NCI-H187 treated with DMSO at 0.1 percent for 48 hours (cell line): ENCODE results near the gene UNG.
"Not testable (repeated sequence)": the region's sequence is repeated elsewhere in the genome, so short reads cannot be mapped to it uniquely, and the experiment has no call there.

Source experiments
- DNase-seq: peaks from one replicate; lab custom pipeline; 2025; lab: John Stamatoyannopoulos, UW

UNG gene

DNA sequence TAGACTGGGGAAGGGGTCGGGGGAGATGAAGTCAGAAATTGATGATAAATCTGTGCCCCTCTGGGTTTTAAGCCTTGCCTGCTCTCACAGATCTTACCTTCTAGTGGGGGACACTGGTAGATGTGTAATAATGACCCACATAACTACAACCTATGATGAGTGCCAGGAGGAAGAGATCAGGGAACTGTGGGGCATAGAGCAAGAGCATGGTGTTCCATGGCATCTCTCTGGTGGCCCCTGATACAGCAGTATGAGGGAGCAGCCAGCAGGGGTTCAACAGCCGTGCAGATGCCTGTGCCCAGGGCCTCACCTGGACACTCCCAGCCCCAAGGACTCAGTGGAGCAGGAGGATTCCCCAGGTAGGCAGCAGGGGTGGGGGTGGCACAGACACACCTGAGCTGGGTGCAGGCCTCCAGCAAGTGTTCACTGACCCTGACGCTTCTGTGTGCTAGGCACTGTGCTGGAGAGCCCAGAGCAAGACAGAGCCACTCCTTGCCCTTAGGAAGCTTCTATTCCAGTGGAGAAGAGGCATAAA lies 24.0 kb downstream of the UNG start:
- DNase-seq, result no peak

DNA sequence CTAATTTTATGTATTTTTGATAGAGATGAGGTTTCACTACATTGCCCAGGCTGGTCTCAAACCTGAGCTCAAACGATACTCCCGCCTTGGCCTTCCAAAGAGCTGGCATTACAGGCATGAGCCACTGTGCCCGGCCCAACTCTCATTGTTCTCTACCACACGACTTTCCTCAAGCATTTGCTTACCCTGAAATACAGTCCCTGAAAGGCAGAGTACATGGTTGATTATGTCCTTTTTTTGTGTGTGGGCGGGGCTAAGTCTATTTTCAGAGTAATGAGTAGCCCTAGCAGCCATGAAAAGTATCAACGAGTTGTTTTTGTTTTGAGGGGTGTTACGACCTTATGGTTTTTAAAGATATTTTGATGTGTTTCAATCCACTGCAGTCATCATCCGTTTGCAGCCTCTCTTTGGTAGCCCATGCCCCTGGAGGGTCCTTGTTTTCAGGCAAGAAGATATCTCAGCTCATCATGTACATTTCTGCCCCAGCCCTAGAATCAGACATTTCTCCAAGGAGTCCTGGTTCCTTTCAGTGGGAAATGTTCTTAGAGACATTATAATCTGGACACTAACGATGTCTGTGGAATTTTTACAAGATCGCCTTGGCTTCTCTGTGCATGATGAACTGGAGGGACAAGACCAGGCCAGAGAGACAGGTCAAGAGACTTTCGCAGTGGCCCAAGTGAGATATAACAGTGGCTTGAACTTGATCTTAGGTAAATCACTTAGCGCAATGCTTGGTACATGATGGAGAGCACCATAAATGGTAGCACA lies 27.7 kb downstream of the UNG start:
- no peak for DNase-seq

DNA sequence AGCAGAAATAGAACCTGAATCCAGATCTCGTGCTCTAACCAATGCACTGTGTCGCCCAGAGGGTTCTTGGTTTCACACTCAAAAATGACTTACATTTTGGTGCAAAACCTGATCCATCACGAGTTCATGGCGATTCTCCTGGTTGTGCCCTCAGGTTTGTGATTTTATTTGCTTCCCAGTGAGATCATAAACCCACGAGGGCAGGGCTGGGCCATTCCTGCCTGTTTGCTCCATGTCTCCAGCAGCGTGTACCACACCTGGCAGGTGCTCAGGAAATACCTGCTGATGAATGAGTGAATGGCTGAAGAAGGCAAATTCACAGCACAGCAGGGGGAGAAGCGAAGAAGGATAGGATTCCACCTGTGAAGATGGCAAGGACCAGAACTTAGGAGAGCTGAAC lies 28.4 kb downstream of the UNG start:
- no peak for DNase-seq

DNA sequence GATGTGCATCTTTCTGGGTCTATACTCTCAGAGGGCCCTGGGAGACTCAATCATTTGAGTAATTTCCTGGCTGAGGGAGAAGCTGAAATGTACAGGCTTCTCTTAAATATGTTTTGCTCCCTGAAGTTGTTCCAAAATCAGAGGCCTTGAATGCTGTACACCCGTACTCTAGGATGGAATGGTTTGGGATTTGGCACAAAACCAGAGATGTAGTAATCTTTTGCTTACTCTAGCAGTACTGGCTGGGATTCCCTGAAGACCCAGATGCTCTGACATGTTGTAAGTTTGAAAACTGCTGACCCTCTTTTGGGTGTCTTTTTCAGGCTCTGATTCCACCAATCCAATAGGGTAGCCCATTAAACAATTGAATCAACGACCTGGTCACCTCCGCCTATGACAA lies 29.4 kb downstream of the UNG start:
- DNase-seq, result no peak

DNA sequence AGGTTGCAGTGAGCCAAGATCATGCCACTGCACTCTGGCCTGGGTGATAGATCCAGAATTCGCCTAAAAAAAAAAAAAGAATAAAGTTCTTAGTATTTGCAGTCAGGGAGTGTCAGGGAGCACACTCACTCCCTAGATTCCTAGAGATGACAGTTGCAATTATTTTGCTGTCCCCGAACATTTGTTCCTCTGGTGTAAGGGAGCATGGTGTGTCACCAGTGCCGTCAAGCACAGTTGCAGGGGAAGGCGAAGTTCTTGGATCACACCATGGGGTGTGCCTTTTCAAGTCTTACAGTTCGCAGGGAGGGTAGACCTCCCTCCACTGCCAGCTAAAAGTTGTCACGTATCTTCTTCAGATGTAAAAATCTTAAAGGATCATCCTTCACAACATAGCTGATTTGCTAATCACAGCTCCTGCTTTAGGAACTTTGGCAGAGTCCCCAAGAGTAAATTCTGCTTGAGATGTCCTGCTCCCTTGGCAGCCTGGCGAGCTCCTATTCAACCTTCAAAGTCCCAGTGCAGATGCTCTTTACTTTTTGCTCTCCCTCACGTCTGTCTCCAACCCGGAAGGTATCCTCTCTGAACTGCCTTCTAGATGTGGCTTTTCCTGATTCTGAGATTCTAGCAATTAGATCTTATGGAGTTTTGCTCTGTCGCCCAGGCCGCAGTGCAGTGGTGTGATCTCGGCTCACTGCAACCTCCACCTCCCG lies 30.3 kb downstream of the UNG start:
- DNase-seq, result no peak

DNA sequence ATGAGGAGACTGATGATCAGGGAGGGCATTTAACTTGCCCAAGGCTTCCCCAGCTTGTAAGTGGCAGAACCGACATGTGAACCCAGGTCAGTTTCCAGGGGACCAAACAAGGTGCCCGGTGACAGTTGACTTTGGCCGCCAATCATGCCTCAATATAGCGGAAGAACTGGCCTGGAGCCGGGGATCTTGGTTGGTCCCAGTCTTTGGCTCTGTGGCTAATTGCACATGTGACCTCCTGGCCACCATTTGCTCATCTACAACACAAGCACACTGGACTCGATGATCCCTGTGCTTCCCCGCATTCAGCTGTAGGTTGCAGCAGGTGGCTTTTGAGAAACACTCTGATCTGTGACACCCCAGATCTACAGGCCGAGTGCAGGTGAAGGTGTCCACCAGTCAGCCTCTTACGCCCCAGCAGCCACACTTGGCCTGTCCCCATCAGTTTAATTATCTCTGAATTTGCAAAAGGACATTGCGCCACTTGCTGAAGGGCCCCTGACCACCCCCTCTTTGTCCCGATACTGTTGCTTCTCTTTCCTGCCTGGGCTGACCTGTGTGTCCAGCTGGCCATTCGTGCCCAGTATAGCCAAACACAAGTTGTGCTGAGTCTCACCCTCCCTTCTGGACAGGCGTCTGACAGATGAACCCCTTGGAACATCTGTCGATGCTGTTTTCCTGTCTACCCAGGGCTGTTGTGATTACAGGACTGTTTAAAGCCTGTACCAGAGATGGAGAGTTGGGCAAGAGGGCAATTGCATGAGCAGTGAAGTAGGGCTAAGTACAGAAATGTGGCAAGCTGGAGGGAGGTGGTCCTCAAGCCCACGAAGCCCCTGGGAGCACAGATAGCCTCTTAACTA lies 33.1 kb downstream of the UNG start:
- no peak for DNase-seq

DNA sequence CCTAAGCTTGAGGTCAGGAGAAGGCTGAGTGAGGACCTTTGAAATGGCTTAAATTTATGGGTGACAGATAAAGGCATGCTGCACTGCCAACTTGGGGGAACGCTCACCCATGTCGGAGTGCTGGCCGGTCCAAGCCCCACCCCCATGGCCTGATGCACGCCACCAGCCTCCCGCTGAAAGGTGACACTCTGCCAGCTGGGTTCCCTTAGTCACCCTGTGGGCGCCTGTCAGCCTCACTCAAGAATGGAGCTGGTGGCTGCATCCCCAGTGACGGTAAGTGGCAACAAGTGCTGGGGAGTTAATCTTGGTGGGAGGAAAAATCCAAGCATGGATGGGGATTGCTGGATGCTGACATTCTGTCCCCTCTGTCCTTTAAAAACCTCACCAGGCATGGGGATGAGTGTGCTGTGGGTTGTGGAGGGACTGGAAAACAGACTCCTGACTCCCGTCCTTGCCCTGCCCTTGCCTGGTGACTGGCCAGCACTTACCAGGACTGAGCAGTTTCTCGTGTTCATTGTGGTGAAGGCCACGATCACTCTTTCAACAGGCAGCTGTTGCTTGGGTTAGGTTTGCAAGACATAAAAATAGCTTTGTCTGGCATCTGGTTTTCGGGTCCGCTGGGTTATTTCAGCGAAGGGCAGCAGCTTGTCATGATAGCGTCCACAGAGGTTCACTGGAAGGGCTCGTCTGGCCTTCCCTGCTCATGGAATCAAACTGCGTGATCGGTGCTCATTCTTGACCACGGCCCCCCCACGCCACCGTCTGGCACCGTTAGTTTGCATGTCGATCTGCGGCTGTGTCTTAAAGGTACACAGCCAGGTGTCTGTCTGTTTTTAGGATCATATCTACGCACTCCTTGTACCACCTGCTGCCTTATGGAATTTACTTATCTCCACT lies 34.0 kb downstream of the UNG start:
- DNase-seq, result no peak

DNA sequence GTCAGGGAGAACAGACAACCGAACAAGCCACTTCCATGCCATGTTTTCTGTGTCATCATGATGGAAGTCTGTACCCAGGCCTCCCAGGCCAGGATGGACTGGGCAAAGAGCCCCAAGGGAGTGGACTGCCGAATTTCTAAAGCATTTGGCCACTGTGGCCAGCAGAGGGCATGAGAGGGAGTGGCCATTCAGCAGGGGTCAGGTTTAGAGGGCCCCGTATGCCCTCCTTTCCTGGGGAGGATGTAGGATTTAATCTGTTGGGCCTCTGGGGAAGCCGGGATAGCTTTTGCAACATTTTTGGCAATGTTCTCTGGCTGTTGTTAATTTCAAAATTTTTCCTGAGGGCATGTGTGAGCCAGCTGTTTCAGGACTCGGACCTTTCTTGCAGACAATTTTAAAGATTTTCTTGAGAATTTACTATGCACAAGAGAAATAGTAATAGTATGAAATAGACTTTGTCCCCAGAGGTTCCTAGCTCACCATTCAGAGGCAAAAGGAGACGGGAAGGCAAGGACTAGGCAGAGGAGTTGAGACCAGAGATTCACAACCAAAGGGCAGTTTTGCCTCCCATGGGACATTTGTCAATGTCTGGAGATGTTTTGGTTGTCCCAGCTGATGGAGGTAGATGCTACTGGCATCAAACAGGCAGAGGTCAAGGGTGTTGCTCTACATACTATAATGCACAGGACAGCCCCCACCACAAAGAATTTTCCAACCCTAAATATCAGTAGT lies 37.0 kb downstream of the UNG start:
- DNase-seq, result no peak

DNA sequence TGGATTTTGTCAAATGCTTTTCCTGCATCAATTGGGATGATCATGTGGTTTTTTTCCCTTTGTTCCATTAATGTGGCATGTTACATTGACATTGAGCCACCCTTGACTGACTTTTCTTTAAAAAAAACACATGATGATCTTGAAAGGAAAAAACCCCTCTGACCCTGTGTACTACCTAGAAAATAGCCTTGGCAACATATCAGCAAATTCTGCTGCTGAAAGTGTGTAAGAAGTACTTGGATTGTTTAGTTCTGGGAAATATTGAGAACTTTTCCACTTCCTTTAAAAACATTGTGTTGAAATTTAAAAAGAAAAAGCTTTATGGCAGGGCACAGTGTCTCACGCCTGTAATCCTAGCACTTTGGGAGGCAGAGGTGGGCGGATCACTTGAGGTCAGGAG lies 39.7 kb downstream of the UNG start:
- no peak for DNase-seq

DNA sequence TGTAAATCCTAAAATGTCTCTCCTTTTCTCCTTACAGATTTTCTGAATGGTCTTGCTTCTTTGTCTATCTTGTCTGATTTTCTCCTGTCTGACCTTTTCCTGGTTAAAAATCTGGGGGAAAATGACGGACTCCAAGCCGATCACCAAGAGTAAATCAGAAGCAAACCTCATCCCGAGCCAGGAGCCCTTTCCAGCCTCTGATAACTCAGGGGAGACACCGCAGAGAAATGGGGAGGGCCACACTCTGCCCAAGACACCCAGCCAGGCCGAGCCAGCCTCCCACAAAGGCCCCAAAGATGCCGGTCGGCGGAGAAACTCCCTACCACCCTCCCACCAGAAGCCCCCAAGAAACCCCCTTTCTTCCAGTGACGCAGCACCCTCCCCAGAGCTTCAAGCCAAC lies 42.0 kb downstream of the UNG start:
- DNase-seq, result no peak

DNA sequence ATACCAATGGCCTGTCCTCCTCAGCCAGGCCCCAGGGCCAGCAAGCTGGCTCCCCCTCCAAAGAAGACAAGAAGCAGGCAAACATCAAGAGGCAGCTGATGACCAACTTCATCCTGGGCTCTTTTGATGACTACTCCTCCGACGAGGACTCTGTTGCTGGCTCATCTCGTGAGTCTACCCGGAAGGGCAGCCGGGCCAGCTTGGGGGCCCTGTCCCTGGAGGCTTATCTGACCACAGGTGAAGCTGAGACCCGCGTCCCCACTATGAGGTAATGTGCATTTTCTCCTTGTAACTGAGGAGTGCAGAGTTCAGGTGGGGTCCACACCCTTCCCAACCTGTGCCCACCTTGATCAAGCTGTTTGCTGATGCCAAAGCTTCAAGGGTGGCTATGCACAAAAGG lies 42.4 kb downstream of the UNG start:
- DNase-seq, result no peak

DNA sequence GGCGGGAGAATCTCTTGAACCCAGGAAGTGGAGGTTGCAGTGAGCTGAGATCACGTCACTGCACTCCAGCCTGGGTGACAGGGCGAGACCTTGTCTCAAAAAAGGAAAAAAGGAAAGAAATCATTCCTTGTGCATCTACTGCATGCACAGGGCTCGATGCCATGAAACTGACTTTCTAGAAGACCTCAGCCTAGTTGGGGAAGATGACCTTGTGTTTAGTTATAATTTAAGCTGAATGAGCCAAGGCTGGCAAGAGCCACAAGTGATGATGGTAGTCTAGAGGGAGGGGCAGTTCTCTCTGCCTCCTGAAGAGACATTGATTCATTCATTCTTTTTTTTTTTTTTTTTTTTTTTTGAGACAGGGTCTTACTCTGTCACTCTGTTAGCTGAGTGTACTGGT lies 43.2 kb downstream of the UNG start:
- no peak for DNase-seq

DNA sequence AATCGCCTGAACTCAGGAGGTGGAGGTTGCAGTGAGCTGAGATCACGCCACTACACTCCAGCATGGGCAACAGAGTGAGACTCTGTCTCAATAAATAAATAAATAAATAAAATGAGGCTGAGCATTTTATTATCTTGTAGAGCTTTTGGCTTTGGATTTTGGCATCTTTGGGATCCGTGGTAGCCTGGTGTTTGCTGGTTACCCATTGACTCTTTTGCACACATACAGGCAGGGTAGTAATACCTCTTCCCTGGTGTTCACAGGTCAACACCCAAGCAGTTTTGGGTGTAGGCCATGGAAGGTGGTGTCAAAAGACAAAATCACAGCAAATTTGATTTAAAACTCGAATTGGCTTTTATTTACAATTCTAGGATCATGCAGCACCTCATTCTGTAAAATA lies 46.8 kb downstream of the UNG start:
- DNase-seq, result no peak

DNA sequence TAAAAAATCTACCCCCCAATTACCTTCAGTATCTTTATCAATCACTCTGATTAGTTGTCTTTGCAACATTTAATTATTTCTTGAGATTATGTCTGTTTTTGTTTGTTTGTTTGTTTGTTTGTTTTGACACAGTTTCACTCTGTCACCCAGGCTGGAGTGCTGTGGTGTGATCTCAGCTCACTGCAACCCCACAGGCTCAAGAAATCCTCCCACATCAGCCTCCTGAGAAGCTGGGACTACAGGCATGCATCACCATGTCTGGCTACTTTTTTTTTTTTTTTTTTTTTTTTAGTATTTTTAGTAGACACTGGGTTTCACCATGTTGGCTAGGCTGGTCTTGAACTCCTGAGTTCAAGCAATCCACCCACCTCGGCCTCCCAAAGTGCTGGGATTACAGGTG lies 49.7 kb downstream of the UNG start:
- DNase-seq, result not testable (repeated sequence)

DNA sequence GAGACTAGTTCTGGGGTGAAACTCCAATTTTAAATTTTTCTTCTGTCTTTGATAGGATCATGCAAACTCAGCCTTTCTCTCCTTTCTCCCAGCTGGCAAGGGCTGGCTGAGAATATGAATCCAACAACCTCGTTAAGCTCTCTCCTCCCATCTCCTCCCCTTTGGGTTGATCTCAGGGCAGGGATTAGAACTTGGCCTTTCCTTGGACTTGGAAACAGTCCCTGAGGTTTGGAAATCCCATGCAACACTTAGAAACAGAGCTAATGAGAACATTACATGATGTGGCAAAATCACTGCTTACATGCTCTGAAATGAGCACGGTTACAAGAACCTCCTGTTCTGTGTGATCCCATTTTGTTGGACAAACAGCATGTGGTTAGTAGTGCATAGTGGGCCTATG lies 50.6 kb downstream of the UNG start:
- DNase-seq, result no peak

DNA sequence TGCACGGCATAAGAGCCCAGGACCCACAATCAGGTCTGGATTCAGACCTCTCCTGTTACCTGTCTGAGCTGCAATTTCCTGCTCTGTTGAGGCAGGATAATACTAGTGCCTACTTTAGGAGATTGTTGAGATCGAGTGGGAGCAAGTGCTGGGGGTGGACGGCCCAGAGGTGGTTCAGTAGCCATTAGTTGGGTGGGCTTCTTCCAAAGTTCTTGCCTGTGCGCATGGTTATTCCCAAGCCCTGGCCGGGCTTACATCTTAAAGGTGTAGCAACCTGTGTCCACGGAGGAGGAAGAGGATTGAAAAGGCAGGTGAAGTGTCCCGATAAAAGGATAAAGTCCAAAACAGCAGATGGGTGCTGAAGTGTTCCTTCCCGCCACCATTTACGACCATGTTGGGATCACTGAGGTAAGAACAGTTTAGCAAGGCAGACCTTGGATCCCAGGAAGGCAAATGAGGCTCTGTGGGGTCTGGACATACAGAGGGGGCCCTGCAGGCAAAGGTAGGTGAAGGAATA lies 52.8 kb downstream of the UNG start:
- DNase-seq, result no peak

DNA sequence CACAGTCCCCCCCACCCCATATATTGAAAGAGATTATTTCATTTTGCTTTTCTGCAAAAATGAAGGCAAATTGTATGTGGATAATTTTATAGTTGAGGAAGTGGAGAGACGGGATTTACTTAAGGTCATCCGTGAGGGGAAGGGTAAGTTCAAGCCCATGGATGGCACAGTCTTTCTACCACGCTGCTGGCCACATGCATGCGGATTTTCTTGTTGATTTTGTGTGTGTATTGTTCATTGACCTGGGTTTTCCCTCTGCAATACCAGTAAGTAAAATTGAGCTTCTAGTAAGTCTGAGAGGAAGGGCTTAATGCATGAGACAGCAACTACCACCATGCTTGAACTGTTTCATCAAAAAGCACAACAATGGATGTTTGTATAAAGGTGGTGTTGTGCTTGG lies 54.1 kb downstream of the UNG start:
- DNase-seq, result no peak

DNA sequence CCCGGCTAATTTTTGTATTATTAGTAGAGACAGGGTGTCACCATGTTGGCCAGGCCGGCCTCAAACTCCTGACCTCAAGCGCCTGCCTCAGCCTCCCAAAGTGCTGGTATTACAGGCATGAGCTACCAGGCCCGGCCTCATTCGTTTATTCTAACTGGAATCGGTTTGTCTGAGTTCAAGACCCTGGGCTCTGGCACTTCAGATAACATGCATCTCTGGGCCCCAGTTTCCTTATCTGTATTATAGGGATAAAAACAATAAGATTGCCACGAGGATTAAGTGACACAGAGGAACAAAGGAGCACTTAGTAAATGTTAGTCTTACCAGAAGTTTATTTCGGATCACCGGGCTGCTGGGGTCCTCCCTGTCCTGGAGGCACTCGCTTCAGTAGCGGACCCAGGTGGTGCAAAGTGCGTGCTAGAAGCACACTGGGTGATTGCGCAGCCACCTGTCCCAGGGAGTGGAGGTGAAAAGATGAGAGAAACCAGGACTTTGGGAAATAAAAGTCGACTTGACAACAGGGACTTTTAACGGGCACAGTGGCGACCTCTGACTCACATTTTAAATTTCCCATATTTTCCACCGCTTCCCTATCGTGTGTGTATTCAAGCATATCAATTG lies 56.5 kb downstream of the UNG start:
- DNase-seq, result no peak

DNA sequence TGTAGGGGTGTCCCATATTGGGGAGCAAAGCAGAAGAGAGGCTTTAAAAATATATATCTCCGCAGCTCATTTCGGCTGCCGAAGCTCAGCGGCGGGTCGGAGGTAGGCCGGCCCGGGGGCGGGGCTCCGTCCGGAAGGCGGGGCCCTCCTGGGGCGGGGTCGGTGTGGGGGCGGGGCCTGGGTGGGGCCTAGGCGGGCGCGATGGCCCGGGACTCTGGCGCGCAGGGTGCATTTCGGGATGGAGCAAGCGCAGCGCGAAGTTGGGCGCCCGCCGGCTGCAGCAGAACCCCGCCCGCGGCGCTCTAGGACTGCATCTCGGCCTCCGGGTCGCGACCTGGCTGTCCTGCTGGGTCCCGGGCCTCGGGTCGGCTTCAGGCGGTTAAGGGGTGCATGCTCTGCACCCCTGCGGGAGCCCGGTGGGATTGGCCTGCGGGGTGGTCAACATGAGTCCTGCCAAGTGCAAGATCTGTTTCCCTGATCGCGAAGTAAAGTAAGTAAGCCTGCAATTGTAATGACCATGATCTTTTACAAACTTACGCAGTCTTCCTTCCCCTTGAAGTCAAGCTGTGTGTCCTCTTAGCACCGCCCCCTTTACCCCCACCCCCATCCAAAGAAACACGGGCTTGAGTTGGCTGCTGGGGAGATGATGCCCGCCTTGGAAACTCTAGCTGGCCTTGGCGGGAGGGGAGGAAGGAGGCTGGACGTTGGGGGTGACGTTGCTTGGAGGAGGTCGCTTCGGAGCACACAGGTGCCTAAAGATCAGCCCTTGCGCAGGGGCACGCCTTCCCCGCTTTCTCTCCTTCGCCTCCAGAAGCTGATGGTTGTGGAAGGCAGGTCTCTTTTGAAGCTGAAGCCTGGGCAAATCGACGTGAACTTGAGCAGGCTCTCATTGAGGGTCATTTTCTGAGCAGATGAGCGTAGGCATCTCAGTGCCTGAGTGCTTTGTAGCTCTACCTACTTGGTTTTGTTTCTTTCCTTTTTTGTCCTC lies 57.3 kb downstream of the UNG start:
- peak; percentile 31 for DNase-seq
